ENCODE data around the gene STARD7.

The STARD7 gene

GRCh38 chr2:96154506-96155380 lies 53.9 kb downstream of the STARD7 start:
- no peak overlapping the region for H3K4me3 ChIP-seq (ENCODE audit: severe bottlenecking)
- no peak overlapping the region for H3K27ac ChIP-seq (ENCODE audit: poor library complexity, severe bottlenecking)
- H3K4me1 ChIP-seq (ENCODE audit: insufficient read depth, poor library complexity, severe bottlenecking), result no peaks in the 10 kb centered on the region
- H3K36me3 ChIP-seq (ENCODE audit: low read depth), result no peaks in the 10 kb centered on the region
- no peaks in the 10 kb centered on the region for H3K9me3 ChIP-seq (ENCODE audit: severe bottlenecking)
- peak; percentile 45 for DNase-seq (ENCODE audit: low spot score)
- ATAC-seq (ENCODE audit: low read depth), result no peak
- no peak for TF ChIP-seq CTCF (IDR thresholded peaks at IDR 0.05; ENCODE audit: poor library complexity, severe bottlenecking)
- H3K27me3 ChIP-seq (ENCODE audit: insufficient read depth, poor library complexity, severe bottlenecking), result no peaks in the 10 kb centered on the region

- H3K9me3 ChIP-seq (ENCODE audit: severe bottlenecking), result no peaks in the 10 kb centered on the region
- H3K27me3 ChIP-seq (ENCODE audit: insufficient read depth, poor library complexity, severe bottlenecking), result no peaks in the 10 kb centered on the region
- no peaks in the 10 kb centered on the region for H3K36me3 ChIP-seq (ENCODE audit: low read depth)
- ATAC-seq (ENCODE audit: low read depth) (no peak), DNase-seq (ENCODE audit: low spot score) (peak; percentile 45)
- no peak overlapping the region for H3K27ac ChIP-seq (ENCODE audit: poor library complexity, severe bottlenecking)
- H3K4me1 ChIP-seq (ENCODE audit: insufficient read depth, poor library complexity, severe bottlenecking), result no peaks in the 10 kb centered on the region
- TF ChIP-seq CTCF (IDR thresholded peaks at IDR 0.05; ENCODE audit: poor library complexity, severe bottlenecking), result no peak
- no peak overlapping the region for H3K4me3 ChIP-seq (ENCODE audit: severe bottlenecking)
Measured at GRCh38 chr2:96153991-96154431, 54.6 kb downstream of the STARD7 start.

GRCh38 chr2:96153291-96153713 lies 55.3 kb downstream of the STARD7 start:
- Histone ChIP-seq H3K4me1 (ENCODE audit: insufficient read depth, poor library complexity, severe bottlenecking) (no peaks in the 10 kb centered on the region), H3K4me3 (ENCODE audit: severe bottlenecking) (no peak overlapping the region), H3K27me3 (ENCODE audit: insufficient read depth, poor library complexity, severe bottlenecking) (no peaks in the 10 kb centered on the region), H3K9me3 (ENCODE audit: severe bottlenecking) (no peaks in the 10 kb centered on the region), H3K36me3 (ENCODE audit: low read depth) (no peaks in the 10 kb centered on the region), H3K27ac (ENCODE audit: poor library complexity, severe bottlenecking) (no peak overlapping the region)
- DNase-seq (ENCODE audit: low spot score) (peak; percentile 42), ATAC-seq (ENCODE audit: low read depth) (no peak)
- no peak for TF ChIP-seq CTCF (IDR thresholded peaks at IDR 0.05; ENCODE audit: poor library complexity, severe bottlenecking)

- H3K4me1 ChIP-seq (ENCODE audit: insufficient read depth, poor library complexity, severe bottlenecking), result no peaks in the 10 kb centered on the region
- ATAC-seq (ENCODE audit: low read depth), result no peak
- H3K36me3 ChIP-seq (ENCODE audit: low read depth), result no peaks in the 10 kb centered on the region
- no peak overlapping the region for H3K27ac ChIP-seq (ENCODE audit: poor library complexity, severe bottlenecking)
- TF ChIP-seq CTCF (IDR thresholded peaks at IDR 0.05; ENCODE audit: poor library complexity, severe bottlenecking), result no peak
- H3K9me3 ChIP-seq (ENCODE audit: severe bottlenecking), result no peaks in the 10 kb centered on the region
- no peak overlapping the region for H3K4me3 ChIP-seq (ENCODE audit: severe bottlenecking)
- H3K27me3 ChIP-seq (ENCODE audit: insufficient read depth, poor library complexity, severe bottlenecking), result no peaks in the 10 kb centered on the region
- DNase-seq (ENCODE audit: low spot score), result peak; percentile 29
Measured at GRCh38 chr2:96152304-96153161, 56.1 kb downstream of the STARD7 start.
